Upper lobe of right lung (tissue), 1 donor: ENCODE results near the gene HNRNPAB. TPM values are rescaled to one million over a fixed set of nuclear protein-coding genes. Genes with fewer than 3 reads are reported as not detected.
"Not testable (repeated sequence)": the region's sequence is repeated elsewhere in the genome, so short reads cannot be mapped to it uniquely, and the experiment has no call there.

Experiments
- ATAC-seq: fragments of 200-7000 bp; cut with Tn5 transposase; one replicate; pipeline ENCODE4 v1.9.1; 2020; ENCODE audit warnings: mild to moderate bottlenecking, moderate library complexity
- DNase-seq: peaks from one replicate; pipeline ENCODE4 v3.0.0-alpha.2; 2020
- H3K27ac ChIP-seq: fragments of 200-600 bp; one replicate; pipeline ENCODE4 v1.8.0; 2022
- H3K27me3 ChIP-seq: fragments of 200-600 bp; one replicate; pipeline ENCODE4 v1.8.0; 2022; ENCODE audit warnings: mild to moderate bottlenecking
- H3K36me3 ChIP-seq: fragments of 200-600 bp; one replicate; pipeline ENCODE4 v1.8.0; 2022
- H3K4me1 ChIP-seq: fragments of 200-600 bp; one replicate; pipeline ENCODE4 v1.8.0; 2022
- H3K4me3 ChIP-seq: fragments of 200-600 bp; one replicate; pipeline ENCODE4 v1.8.0; 2022; ENCODE audit warnings: mild to moderate bottlenecking
- H3K9me3 ChIP-seq: fragments of 200-600 bp; one replicate; pipeline ENCODE4 v1.8.0; 2022
- intact Hi-C: fragments of 100-400 bp; cut with DNase I; formaldehyde crosslinking; loops from one replicate; pipeline ENCODE4 v1.11.0; 2022
- total RNA-seq: library from RNA; stranded (reverse); fragmentation: NEBNext Ultra II Directional; extraction: Animal tissue kit (Norgen Biotek cat#: 25700); gene quantifications from one replicate; pipeline ENCODE4 v1.2.1, GENCODE V29; 2021
- TF ChIP-seq, protein P1 (sequence below): fragments of 200-600 bp; IDR thresholded peaks from one replicate; pipeline ENCODE4 v1.8.0; 2022; ENCODE audit warnings: antibody characterized with exemption
- donor health status: DM: no; HTN: yes; CAD: no; lungs with severe emphysema.

The HNRNPAB gene
- total RNA-seq, 1 donor from 2014 or later = 116 TPM

GRCh38 chr5:178247481-178248456, 43.4 kb downstream of the HNRNPAB start:
- TF ChIP-seq, protein P1, sequence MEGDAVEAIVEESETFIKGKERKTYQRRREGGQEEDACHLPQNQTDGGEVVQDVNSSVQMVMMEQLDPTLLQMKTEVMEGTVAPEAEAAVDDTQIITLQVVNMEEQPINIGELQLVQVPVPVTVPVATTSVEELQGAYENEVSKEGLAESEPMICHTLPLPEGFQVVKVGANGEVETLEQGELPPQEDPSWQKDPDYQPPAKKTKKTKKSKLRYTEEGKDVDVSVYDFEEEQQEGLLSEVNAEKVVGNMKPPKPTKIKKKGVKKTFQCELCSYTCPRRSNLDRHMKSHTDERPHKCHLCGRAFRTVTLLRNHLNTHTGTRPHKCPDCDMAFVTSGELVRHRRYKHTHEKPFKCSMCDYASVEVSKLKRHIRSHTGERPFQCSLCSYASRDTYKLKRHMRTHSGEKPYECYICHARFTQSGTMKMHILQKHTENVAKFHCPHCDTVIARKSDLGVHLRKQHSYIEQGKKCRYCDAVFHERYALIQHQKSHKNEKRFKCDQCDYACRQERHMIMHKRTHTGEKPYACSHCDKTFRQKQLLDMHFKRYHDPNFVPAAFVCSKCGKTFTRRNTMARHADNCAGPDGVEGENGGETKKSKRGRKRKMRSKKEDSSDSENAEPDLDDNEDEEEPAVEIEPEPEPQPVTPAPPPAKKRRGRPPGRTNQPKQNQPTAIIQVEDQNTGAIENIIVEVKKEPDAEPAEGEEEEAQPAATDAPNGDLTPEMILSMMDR = no peak
- intact Hi-C loops = no loop called here
- no peak for ATAC-seq
- Histone ChIP-seq H3K36me3 (no peaks in the 10 kb centered on the region), H3K4me1 (no peaks in the 10 kb centered on the region), H3K4me3 (no peak overlapping the region), H3K27me3 (no peaks in the 10 kb centered on the region), H3K27ac (no peak overlapping the region), H3K9me3 (no peaks in the 10 kb centered on the region)
- DNase-seq = no peak

DNA sequence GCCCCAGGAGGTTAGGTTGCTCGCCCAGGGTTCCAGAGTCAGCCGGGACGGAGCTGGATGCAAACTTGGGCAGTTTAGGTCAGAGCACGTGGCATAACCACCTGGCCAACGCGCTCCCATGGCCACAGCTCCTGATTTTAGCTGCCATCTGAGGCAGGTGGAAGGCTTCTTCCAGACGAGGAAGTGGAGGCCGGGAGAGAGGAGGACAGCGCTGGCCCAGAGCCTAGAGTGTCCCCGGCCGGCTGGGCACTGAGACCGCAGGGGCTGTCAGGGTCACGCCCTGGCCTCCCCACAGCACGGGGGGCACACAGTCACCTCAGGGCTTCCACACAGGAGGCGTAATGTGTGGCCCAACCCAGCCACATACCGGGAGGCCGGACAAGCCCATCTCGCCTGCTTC, 44.4 kb downstream of the HNRNPAB start:
- Histone ChIP-seq H3K9me3 (no peaks in the 10 kb centered on the region), H3K4me1 (no peaks in the 10 kb centered on the region), H3K27me3 (no peaks in the 10 kb centered on the region), H3K36me3 (no peaks in the 10 kb centered on the region), H3K4me3 (no peak overlapping the region), H3K27ac (no peak overlapping the region)
- ATAC-seq (peak; percentile 3), DNase-seq (no peak)
- TF ChIP-seq, protein P1 = no peak
- intact Hi-C loops = no loop called here

- ATAC-seq (peak; percentile 76), DNase-seq (no peak)
- H3K36me3 ChIP-seq = no peaks in the 10 kb centered on the region
- no peaks in the 10 kb centered on the region for H3K9me3 ChIP-seq
- no peak overlapping the region for H3K27ac ChIP-seq
- H3K4me1 ChIP-seq = no peaks in the 10 kb centered on the region
- no peak overlapping the region for H3K4me3 ChIP-seq
- H3K27me3 ChIP-seq = no peaks in the 10 kb centered on the region
- TF ChIP-seq, protein P1 = no peak
- intact Hi-C loops = no loop called here
Observed at GRCh38 chr5:178249191-178249989, 45.1 kb downstream of the HNRNPAB start.

DNA sequence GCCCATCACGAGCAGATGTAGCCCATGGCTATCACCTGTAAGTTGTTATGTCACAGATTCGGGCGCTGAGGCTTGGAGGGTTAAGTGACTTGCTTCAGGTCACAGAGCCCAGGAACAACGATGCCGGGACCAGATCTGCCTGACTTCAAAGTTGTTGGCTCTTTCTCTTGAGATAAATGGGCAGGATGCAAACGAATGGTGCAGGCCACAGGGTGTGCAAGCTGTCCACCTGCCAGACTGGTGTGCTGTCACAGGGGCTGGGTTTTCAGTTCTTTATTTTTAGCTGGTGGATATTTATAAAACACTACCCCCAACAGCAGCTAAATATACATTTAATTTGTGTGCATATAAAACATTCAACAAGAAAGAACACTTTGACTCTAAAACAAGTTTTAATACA, 45.9 kb downstream of the HNRNPAB start:
- Histone ChIP-seq H3K36me3 (no peaks in the 10 kb centered on the region), H3K9me3 (no peaks in the 10 kb centered on the region), H3K4me3 (no peak overlapping the region), H3K27ac (no peak overlapping the region), H3K4me1 (no peaks in the 10 kb centered on the region), H3K27me3 (no peaks in the 10 kb centered on the region)
- intact Hi-C loops = no loop called here
- DNase-seq (no peak), ATAC-seq (no peak)
- TF ChIP-seq, protein P1 = no peak

GRCh38 chr5:178252258-178252657, 47.9 kb downstream of the HNRNPAB start:
- no peaks in the 10 kb centered on the region for H3K4me1 ChIP-seq
- ATAC-seq (no peak), DNase-seq (no peak)
- no peaks in the 10 kb centered on the region for H3K27me3 ChIP-seq
- no peaks in the 10 kb centered on the region for H3K9me3 ChIP-seq
- no peak overlapping the region for H3K27ac ChIP-seq
- TF ChIP-seq, protein P1 = no peak
- H3K36me3 ChIP-seq = no peaks in the 10 kb centered on the region
- intact Hi-C loops = no loop called here
- H3K4me3 ChIP-seq = no peak overlapping the region

DNA sequence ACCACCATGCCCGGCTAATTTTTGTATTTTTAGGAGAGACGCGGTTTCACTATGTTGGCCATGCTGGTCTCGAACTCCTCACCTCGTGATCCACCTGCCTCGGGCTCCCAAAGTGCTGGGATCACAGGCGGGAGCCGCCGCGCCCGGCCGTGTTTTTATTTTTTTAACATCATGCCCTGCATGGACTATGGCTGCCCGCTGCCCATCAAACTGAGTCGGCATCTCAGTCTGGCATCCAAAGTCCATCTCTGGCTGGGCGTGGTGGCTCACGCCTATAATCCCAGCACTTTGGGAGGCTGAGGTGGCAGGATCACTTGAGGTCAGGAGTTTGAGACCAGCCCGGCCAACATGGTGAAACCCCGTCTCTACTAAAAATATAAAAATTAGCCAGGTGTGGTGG, 49.3 kb downstream of the HNRNPAB start:
- ATAC-seq, H3K4me3 ChIP-seq, H3K36me3 ChIP-seq, H3K9me3 ChIP-seq, H3K4me1 ChIP-seq, H3K27me3 ChIP-seq, H3K27ac ChIP-seq, DNase-seq, intact Hi-C loops: not testable (repeated sequence)
